Measurements from ENCODE around the gene NOL4L. TPM values are rescaled to one million over a fixed set of nuclear protein-coding genes. Genes with fewer than 3 reads are reported as not detected.

Gene NOL4L
- total and polyA plus RNA-seq, 2 experiments from 2014 or later: 38.8 to 39.2 TPM

DNA sequence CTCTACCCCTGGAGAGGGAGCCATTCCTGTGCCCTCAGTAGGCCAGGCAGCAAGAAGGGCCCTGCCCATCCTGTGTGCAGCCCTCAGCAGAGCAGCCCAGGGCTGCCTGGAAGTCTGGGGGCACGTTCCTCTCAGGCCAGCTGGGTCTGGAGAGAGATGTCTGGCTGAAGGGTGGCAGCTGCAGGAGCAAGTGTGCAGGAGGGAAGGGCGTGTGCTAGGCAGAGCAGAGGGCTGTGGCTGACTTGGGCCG, 62.7 kb downstream of the NOL4L start:
- H3K27me3 ChIP-seq (ENCODE audit: insufficient read depth): no peaks in the 10 kb centered on the region
- DNase-seq (ENCODE audit: low spot score) (no peak), ATAC-seq (peak; percentile 8)
- no peaks in the 10 kb centered on the region; the same call in 1 of the 2 replicates for H4K20me1 ChIP-seq (replicated peaks; ENCODE audit: insufficient read depth)
- no peaks in the 10 kb centered on the region for H3K9me2 ChIP-seq (ENCODE audit: insufficient read depth)
- no peaks in the 10 kb centered on the region for H3K9me3 Mint-ChIP-seq
- TF ChIP-seq EZH2 (IDR thresholded peaks at IDR 0.05; ENCODE audit: low read depth, unreplicated experiment): no peak
- TF ChIP-seq, protein P1, sequence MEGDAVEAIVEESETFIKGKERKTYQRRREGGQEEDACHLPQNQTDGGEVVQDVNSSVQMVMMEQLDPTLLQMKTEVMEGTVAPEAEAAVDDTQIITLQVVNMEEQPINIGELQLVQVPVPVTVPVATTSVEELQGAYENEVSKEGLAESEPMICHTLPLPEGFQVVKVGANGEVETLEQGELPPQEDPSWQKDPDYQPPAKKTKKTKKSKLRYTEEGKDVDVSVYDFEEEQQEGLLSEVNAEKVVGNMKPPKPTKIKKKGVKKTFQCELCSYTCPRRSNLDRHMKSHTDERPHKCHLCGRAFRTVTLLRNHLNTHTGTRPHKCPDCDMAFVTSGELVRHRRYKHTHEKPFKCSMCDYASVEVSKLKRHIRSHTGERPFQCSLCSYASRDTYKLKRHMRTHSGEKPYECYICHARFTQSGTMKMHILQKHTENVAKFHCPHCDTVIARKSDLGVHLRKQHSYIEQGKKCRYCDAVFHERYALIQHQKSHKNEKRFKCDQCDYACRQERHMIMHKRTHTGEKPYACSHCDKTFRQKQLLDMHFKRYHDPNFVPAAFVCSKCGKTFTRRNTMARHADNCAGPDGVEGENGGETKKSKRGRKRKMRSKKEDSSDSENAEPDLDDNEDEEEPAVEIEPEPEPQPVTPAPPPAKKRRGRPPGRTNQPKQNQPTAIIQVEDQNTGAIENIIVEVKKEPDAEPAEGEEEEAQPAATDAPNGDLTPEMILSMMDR (conservative IDR thresholded peaks at IDR 0.05; ENCODE audit: low read depth in 2 of 2): peak in 1 of 2 experiments; percentile 17; a peak in 1 of 4 replicates
- H2AFZ ChIP-seq: no peak overlapping the region; the same call in 1 of the 2 replicates
- H3K4me1 ChIP-seq (ENCODE audit: insufficient read depth): peaks cover 5% of the 10 kb centered on the region; the same call in 1 of the 2 replicates
- no peak overlapping the region for H3K4me3 Mint-ChIP-seq
- H3F3A ChIP-seq (replicated peaks; ENCODE audit: low read depth): no peaks in the 10 kb centered on the region; the same call in 1 of the 2 replicates
- H3K27ac ChIP-seq (ENCODE audit: low read depth): no peak overlapping the region
- H3K36me3 ChIP-seq (ENCODE audit: insufficient read depth): no peaks in the 10 kb centered on the region
- H3K4me3 ChIP-seq: no peak overlapping the region
- no peaks in the 10 kb centered on the region for H3K36me3 Mint-ChIP-seq (ENCODE audit: low read depth)
- peaks cover 11% of the 10 kb centered on the region for H3K27me3 Mint-ChIP-seq (ENCODE audit: insufficient read depth, low read depth, poor library complexity)
- no peaks in the 10 kb centered on the region for H3K79me2 ChIP-seq (replicated peaks; ENCODE audit: insufficient read depth)
- no peak overlapping the region for H3K27ac Mint-ChIP-seq
- no peak overlapping the region; the same call in 1 of the 2 replicates for H3K4me2 ChIP-seq
- peaks cover 7% of the 10 kb centered on the region for H3K4me1 Mint-ChIP-seq

DNA sequence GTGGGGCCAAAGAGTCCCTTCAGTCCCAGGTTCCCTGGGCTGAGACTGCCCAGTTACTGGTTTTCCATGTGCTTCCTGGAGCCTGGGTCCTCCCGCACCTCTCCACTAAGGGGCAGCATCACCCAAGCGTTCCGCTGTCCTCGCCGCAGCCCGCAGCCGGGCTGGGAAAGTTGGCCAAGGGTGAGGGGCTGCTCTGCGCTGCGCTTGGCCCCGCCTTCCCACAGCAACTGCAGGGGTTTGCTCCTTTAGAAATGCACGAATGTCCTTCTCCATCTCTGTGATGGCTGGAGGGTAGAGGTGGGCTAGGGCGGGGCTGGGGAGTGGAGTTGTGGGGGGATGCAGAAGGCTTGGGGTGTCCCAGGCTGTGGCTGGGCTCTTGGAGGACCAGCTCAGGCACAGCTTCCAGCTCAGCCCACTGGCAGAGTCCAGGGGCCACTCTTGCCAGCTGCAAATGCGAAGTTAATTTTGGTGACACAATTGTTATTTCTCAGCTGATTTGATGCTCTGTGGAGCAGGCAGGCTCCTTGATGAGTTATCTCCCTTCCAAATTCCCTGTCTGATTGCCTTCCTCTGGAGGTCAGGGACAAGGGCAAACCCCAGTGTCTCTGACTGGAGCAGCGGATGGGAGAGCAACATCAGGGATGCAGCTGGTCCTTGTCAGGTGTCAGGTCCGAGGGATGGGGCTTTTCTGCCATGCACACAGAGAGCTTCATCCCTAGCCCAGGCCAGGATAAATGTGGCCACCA, 63.2 kb downstream of the NOL4L start:
- Histone ChIP-seq H2AFZ (peak overlapping the region; percentile 90), H4K20me1 (replicated peaks; ENCODE audit: insufficient read depth) (no peaks in the 10 kb centered on the region; the same call in 1 of the 2 replicates), H3K36me3 (ENCODE audit: insufficient read depth) (no peaks in the 10 kb centered on the region), H3K79me2 (replicated peaks; ENCODE audit: insufficient read depth) (no peaks in the 10 kb centered on the region), H3K4me3 (peak overlapping the region; percentile 44), H3K27ac (ENCODE audit: low read depth) (no peak overlapping the region), H3F3A (replicated peaks; ENCODE audit: low read depth) (no peaks in the 10 kb centered on the region; the same call in 1 of the 2 replicates), H3K4me2 (peak overlapping the region; percentile 78), H3K27me3 (ENCODE audit: insufficient read depth) (no peaks in the 10 kb centered on the region), H3K9me2 (ENCODE audit: insufficient read depth) (no peaks in the 10 kb centered on the region), H3K4me1 (ENCODE audit: insufficient read depth) (peaks cover 4% of the 10 kb centered on the region; the same call in 1 of the 2 replicates)
- no peak overlapping the region for H3K27ac Mint-ChIP-seq
- peak; percentile 98 for DNase-seq (ENCODE audit: low spot score)
- peak; percentile 94 for ATAC-seq
- H3K4me1 Mint-ChIP-seq: peaks cover 3% of the 10 kb centered on the region
- H3K9me3 Mint-ChIP-seq: no peaks in the 10 kb centered on the region
- peak overlapping the region; percentile 23; the same call in 1 of the 3 replicates for H3K4me3 Mint-ChIP-seq
- no peaks in the 10 kb centered on the region for H3K36me3 Mint-ChIP-seq (ENCODE audit: low read depth)
- TF ChIP-seq NANOG (IDR thresholded peaks at IDR 0.05; ENCODE audit: borderline replicate concordance) (no peak), ZNF114 (CRISPR knock-in tag; IDR thresholded peaks at IDR 0.05) (no peak)
- TF ChIP-seq, protein P1 (conservative IDR thresholded peaks at IDR 0.05; ENCODE audit: low read depth in 2 of 2): peak; percentile 99
- peaks cover 9% of the 10 kb centered on the region for H3K27me3 Mint-ChIP-seq (ENCODE audit: insufficient read depth, low read depth, poor library complexity)

DNA sequence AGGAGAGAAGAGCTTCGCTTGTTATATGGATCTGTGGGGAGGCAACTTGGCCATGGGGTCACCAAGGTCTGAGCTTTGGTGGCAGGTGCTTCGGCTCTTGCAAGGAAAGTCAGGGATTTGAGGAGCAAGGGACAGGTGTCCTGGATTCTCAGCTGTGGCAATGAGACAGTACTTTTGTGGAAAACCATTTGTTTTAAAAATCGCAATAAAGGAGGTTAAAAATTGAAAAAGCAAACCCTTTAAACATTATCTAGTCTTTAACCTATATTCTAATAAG, 64.3 kb downstream of the NOL4L start:
- Histone ChIP-seq H3F3A (replicated peaks; ENCODE audit: low read depth) (0 out of 2 replicates have a peak, but pooled peaks cover 2% of the 10 kb centered on the region), H3K4me2 (no peak overlapping the region), H3K9me2 (ENCODE audit: insufficient read depth) (no peaks in the 10 kb centered on the region), H3K79me2 (replicated peaks; ENCODE audit: insufficient read depth) (no peaks in the 10 kb centered on the region), H3K4me3 (no peak overlapping the region), H2AFZ (no peak overlapping the region), H3K27ac (ENCODE audit: low read depth) (no peak overlapping the region), H3K27me3 (ENCODE audit: insufficient read depth) (no peaks in the 10 kb centered on the region), H3K36me3 (ENCODE audit: insufficient read depth) (no peaks in the 10 kb centered on the region), H4K20me1 (replicated peaks; ENCODE audit: insufficient read depth) (no peaks in the 10 kb centered on the region; the same call in 1 of the 2 replicates), H3K4me1 (ENCODE audit: insufficient read depth) (peaks cover 4% of the 10 kb centered on the region; the same call in 1 of the 2 replicates)
- DNase-seq (ENCODE audit: low spot score) (no peak), ATAC-seq (no peak)
- TF ChIP-seq CREB1 (CRISPR knock-in tag; IDR thresholded peaks at IDR 0.05; ENCODE audit: low read depth): no peak
- TF ChIP-seq EZH2 (IDR thresholded peaks at IDR 0.05; ENCODE audit: low read depth, unreplicated experiment): no peak
- no peak for TF ChIP-seq EZH2phosphoT487 (IDR thresholded peaks at IDR 0.05; ENCODE audit: unreplicated experiment)
- Mint-ChIP-seq H3K27ac (no peak overlapping the region), H3K9me3 (no peaks in the 10 kb centered on the region), H3K4me1 (peaks cover 7% of the 10 kb centered on the region), H3K36me3 (ENCODE audit: low read depth) (no peaks in the 10 kb centered on the region), H3K27me3 (ENCODE audit: insufficient read depth, low read depth, poor library complexity) (peaks cover 8% of the 10 kb centered on the region), H3K4me3 (no peak overlapping the region)

Data from GM23338 (cell line).